K562 (cell line): ENCODE measurements around the gene POLR2A. TPM values are rescaled to one million over a fixed set of nuclear protein-coding genes. Genes with fewer than 3 reads are reported as not detected.

Experiments used
- ATF1 ChIP-seq, 2 experiments: fragments of 450-650 bp in 1 of 2; IDR thresholded peaks; 2 replicates each; pipeline ENCODE4 v1.6.1; 2016; ENCODE audit warnings: missing compliant biosample characterization in 1 of 2, missing genetic modification characterization in 1 of 2
- ATF7 ChIP-seq: fragments of 450-650 bp; IDR thresholded peaks from 2 replicates; pipeline ENCODE4 v1.7.1; 2014; ENCODE audit warnings: mild to moderate bottlenecking, moderate library complexity
- BCL6 ChIP-seq: fragments of 250-450 bp; sonication (Bioruptor Pico); IDR thresholded peaks from 2 replicates; pipeline ENCODE4 v1.4.0; 2020
- BHLHE40 ChIP-seq: IDR thresholded peaks from 2 replicates; pipeline ENCODE4 v1.6.1; 2011; ENCODE audit warnings: low read length, improper control_type of control experiment
- BRF1 ChIP-seq: IDR thresholded peaks from 3 replicates; pipeline ENCODE4 v1.6.1; 2011; ENCODE audit warnings: borderline replicate concordance, mild to moderate bottlenecking; ENCODE audit not compliant: insufficient read length; ENCODE audit errors: extremely low read depth
- CC2D1A ChIP-seq: fragments of 450-650 bp; IDR thresholded peaks from 2 replicates; pipeline ENCODE4 v1.6.1; 2017; ENCODE audit warnings: mild to moderate bottlenecking
- ELF2 ChIP-seq: fragments of 250-450 bp; sonication (Bioruptor Pico); IDR thresholded peaks from 2 replicates; pipeline ENCODE4 v1.5.0; 2021; ENCODE audit warnings: mild to moderate bottlenecking
- ESRRA ChIP-seq: fragments of 450-650 bp; IDR thresholded peaks from 2 replicates; pipeline ENCODE4 v1.6.1; 2014; ENCODE audit warnings: low read depth, mild to moderate bottlenecking, moderate library complexity, borderline replicate concordance
- GTF2A2 ChIP-seq: IDR thresholded peaks from 2 replicates; pipeline ENCODE4 v1.6.1; 2016; ENCODE audit warnings: mild to moderate bottlenecking, missing genetic modification characterization, missing compliant biosample characterization
- HDAC1 ChIP-seq, 2 experiments: fragments of 450-650 bp; IDR thresholded peaks; 2 replicates each; pipeline ENCODE4 v1.6.1; 2016 to 2017; ENCODE audit warnings: inconsistent platforms in 1 of 2, mild to moderate bottlenecking in 1 of 2, moderate library complexity in 1 of 2
- HSF4 ChIP-seq: fragments of 250-450 bp; sonication (Bioruptor Pico); IDR thresholded peaks from 2 replicates; pipeline ENCODE4 v2.1.2; 2022; ENCODE audit warnings: mild to moderate bottlenecking, moderate library complexity, borderline replicate concordance
- KAT8 ChIP-seq: fragments of 450-650 bp; IDR thresholded peaks from 2 replicates; pipeline ENCODE4 v1.6.1; 2016; ENCODE audit warnings: low read depth, mild to moderate bottlenecking
- KLF10 ChIP-seq: fragments of 250-450 bp; sonication (Bioruptor Pico); IDR thresholded peaks from 2 replicates; pipeline ENCODE4 v1.6.1; 2021; ENCODE audit warnings: matching md5 sums
- MAFG ChIP-seq: fragments of 450-650 bp; conservative IDR thresholded peaks from 2 replicates; pipeline ENCODE4 v1.6.1; 2016; ENCODE audit warnings: missing genetic modification characterization, missing compliant biosample characterization
- NR4A1 ChIP-seq, 2 experiments: fragments of 250-450 bp in 1 of 2; fragments of 450-650 bp in 1 of 2; sonication (Bioruptor Pico) in 1 of 2; IDR thresholded peaks; 2 replicates each; pipeline versions ENCODE4 v1.4.0 to v1.6.1; 2016 to 2020; ENCODE audit warnings: mild to moderate bottlenecking in 2 of 2, missing compliant biosample characterization in 1 of 2, missing genetic modification characterization in 1 of 2, moderate library complexity in 1 of 2
- RUNX1 ChIP-seq: sonication (generic); IDR thresholded peaks from 2 replicates; pipeline ENCODE4 v1.6.1; 2016; ENCODE audit warnings: antibody characterized with exemption, low read depth
- ZFP30 ChIP-seq: fragments of 250-450 bp; sonication (Bioruptor Pico); IDR thresholded peaks from 2 replicates; pipeline ENCODE4 v1.8.0; 2022; ENCODE audit warnings: moderate library complexity, mild to moderate bottlenecking, inconsistent platforms, borderline replicate concordance
- ZNF175 ChIP-seq: fragments of 200-800 bp; sonication (Bioruptor generic); IDR thresholded peaks from 2 replicates; pipeline ENCODE4 v1.6.1; 2016; ENCODE audit warnings: low read depth, mild to moderate bottlenecking, missing genetic modification characterization, missing compliant biosample characterization
- ZNF224 ChIP-seq: sonication (generic); formaldehyde crosslinking; IDR thresholded peaks from 2 replicates; pipeline ENCODE4 v1.8.0; 2022; ENCODE audit warnings: mild to moderate bottlenecking, missing genetic modification reagents
- ZNF282 ChIP-seq: sonication (generic); formaldehyde crosslinking; IDR thresholded peaks from 2 replicates; pipeline ENCODE4 v1.8.1; 2023; ENCODE audit warnings: missing genetic modification reagents
- ZNF511 ChIP-seq: sonication (generic); formaldehyde crosslinking; IDR thresholded peaks from 2 replicates; pipeline ENCODE4 v1.8.0; 2022; ENCODE audit warnings: mild to moderate bottlenecking, missing genetic modification reagents
- polyA plus RNA-seq, 8 experiments: library from polyadenylated mRNA; depleted of rRNA in 4 of 8; stranded (reverse) in 5 of 8; unstranded in 3 of 8; fragments of >200 nt; fragmentation: Nextera tagmentation in 2 of 8; fragmentation: Illumina TruSeq in 1 of 8; extraction: Ambion mirVana in 2 of 8; extraction: Trizol in 1 of 8; gene quantifications; 2 replicates each; pipeline versions ENCODE4 v1.2.1 to v1.2.3, GENCODE V29; 2011 to 2014; ENCODE audit warnings: inconsistent platforms in 1 of 8, missing spikeins in 1 of 8
- total RNA-seq, 7 experiments: library from RNA; depleted of rRNA in 6 of 7; stranded (reverse); fragments of >200 nt in 6 of 7; fragmentation: Illumina TruSeq in 2 of 7; extraction: Trizol in 2 of 7; gene quantifications; 2 replicates each; pipeline versions ENCODE4 v1.2.1 to v1.2.3, GENCODE V29; 2011 to 2021; ENCODE audit warnings: low replicate concordance in 1 of 7
- TF ChIP-seq, protein P1 (sequence below): sonication (generic); formaldehyde crosslinking; IDR thresholded peaks from 2 replicates; pipeline ENCODE4 v1.8.1; 2023; ENCODE audit warnings: mild to moderate bottlenecking, missing genetic modification reagents
- TF ChIP-seq, protein P2 (sequence below): IDR thresholded peaks from 2 replicates; pipeline ENCODE4 v1.6.1; 2016; ENCODE audit warnings: missing genetic modification characterization, missing compliant biosample characterization
- TF ChIP-seq, protein P3 (sequence below): fragments of 450-650 bp; IDR thresholded peaks from 2 replicates; pipeline ENCODE4 v1.7.0; 2016; ENCODE audit warnings: borderline replicate concordance

POLR2A gene
- total and polyA plus RNA-seq, 9 of the 15 experiments (the other 6 are each of a cell fraction or from before 2014, with no cell fraction given), result 1.3 to 109 (median 12.4) TPM

GRCh38 chr17:7466639-7467341 lies 17.4 kb upstream of the POLR2A start (continued):
- no peak for TF ChIP-seq HSF4 (CRISPR knock-in tag)
- TF ChIP-seq, protein P1, sequence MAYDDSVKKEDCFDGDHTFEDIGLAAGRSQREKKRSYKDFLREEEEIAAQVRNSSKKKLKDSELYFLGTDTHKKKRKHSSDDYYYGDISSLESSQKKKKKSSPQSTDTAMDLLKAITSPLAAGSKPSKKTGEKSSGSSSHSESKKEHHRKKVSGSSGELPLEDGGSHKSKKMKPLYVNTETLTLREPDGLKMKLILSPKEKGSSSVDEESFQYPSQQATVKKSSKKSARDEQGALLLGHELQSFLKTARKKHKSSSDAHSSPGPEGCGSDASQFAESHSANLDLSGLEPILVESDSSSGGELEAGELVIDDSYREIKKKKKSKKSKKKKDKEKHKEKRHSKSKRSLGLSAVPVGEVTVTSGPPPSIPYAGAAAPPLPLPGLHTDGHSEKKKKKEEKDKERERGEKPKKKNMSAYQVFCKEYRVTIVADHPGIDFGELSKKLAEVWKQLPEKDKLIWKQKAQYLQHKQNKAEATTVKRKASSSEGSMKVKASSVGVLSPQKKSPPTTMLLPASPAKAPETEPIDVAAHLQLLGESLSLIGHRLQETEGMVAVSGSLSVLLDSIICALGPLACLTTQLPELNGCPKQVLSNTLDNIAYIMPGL (CRISPR knock-in tag), result no peak
- no peak for TF ChIP-seq GTF2A2 (tag)
- no peak for TF ChIP-seq ELF2 (CRISPR knock-in tag)
- no peak for TF ChIP-seq BCL6 (CRISPR knock-in tag)
- no peak for TF ChIP-seq BRF1
- no peak for TF ChIP-seq ZNF511 (CRISPR knock-in tag)
- peak; percentile 95 for TF ChIP-seq KAT8
- TF ChIP-seq, protein P2, sequence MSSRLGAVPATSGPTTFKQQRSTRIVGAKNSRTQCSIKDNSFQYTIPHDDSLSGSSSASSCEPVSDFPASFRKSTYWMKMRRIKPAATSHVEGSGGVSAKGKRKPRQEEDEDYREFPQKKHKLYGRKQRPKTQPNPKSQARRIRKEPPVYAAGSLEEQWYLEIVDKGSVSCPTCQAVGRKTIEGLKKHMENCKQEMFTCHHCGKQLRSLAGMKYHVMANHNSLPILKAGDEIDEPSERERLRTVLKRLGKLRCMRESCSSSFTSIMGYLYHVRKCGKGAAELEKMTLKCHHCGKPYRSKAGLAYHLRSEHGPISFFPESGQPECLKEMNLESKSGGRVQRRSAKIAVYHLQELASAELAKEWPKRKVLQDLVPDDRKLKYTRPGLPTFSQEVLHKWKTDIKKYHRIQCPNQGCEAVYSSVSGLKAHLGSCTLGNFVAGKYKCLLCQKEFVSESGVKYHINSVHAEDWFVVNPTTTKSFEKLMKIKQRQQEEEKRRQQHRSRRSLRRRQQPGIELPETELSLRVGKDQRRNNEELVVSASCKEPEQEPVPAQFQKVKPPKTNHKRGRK (tag), result no peak
- TF ChIP-seq, protein P3, sequence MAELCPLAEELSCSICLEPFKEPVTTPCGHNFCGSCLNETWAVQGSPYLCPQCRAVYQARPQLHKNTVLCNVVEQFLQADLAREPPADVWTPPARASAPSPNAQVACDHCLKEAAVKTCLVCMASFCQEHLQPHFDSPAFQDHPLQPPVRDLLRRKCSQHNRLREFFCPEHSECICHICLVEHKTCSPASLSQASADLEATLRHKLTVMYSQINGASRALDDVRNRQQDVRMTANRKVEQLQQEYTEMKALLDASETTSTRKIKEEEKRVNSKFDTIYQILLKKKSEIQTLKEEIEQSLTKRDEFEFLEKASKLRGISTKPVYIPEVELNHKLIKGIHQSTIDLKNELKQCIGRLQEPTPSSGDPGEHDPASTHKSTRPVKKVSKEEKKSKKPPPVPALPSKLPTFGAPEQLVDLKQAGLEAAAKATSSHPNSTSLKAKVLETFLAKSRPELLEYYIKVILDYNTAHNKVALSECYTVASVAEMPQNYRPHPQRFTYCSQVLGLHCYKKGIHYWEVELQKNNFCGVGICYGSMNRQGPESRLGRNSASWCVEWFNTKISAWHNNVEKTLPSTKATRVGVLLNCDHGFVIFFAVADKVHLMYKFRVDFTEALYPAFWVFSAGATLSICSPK, result no peak
- no peak for TF ChIP-seq BHLHE40
- peak; percentile 45; the same call in 1 of the 2 replicates for TF ChIP-seq ATF7
- TF ChIP-seq NR4A1 (CRISPR knock-in tag; IDR thresholded peaks at IDR 0.05), result no peak
- no peak for TF ChIP-seq NR4A1 (tag; IDR thresholded peaks at IDR 0.05)
- no peak for TF ChIP-seq CC2D1A
- TF ChIP-seq MAFG (tag), result no peak
- no peak for TF ChIP-seq KLF10 (CRISPR knock-in tag)
- TF ChIP-seq ZNF282, result no peak
- peak; percentile 99 for TF ChIP-seq ESRRA
- TF ChIP-seq ZNF224 (CRISPR knock-in tag), result no peak
- TF ChIP-seq ZNF175 (CRISPR knock-in tag), result 0 out of 2 replicates have a peak, but pooled peaks have one; percentile 45
- TF ChIP-seq ZFP30 (CRISPR knock-in tag), result no peak
- TF ChIP-seq ATF1 (CRISPR knock-in tag; IDR thresholded peaks at IDR 0.05), result no peak
- 0 out of 2 replicates have a peak, but pooled peaks have one; percentile 20 for TF ChIP-seq ATF1 (tag; IDR thresholded peaks at IDR 0.05)
- no peak for TF ChIP-seq RUNX1
- peak in 1 of 2 experiments; percentile 47; a peak in 1 of 4 replicates for TF ChIP-seq HDAC1 (IDR thresholded peaks at IDR 0.05)
